ENCODE data around the gene TAGLN2.

Gene TAGLN2

GRCh38 chr1:159921251-159921650 lies 4.1 kb downstream of the TAGLN2 start:
- H3K4me3 ChIP-seq (ENCODE audit: low read length): no peak overlapping the region
- TF ChIP-seq CTCF (conservative IDR thresholded peaks at IDR 0.05; ENCODE audit: low read length): no peak
- DNase-seq (ENCODE audit: low read depth): no peak

GRCh38 chr1:159920651-159921050 lies 4.7 kb downstream of the TAGLN2 start:
- no peak for TF ChIP-seq CTCF (conservative IDR thresholded peaks at IDR 0.05; ENCODE audit: low read length)
- H3K4me3 ChIP-seq (ENCODE audit: low read length): no peak overlapping the region
- no peak for DNase-seq (ENCODE audit: low read depth)

GRCh38 chr1:159920202-159920601 lies 5.1 kb downstream of the TAGLN2 start:
- TF ChIP-seq CTCF (conservative IDR thresholded peaks at IDR 0.05; ENCODE audit: low read length): no peak
- no peak overlapping the region for H3K4me3 ChIP-seq (ENCODE audit: low read length)
- no peak for DNase-seq (ENCODE audit: low read depth)

GRCh38 chr1:159919236-159919865 lies 6.0 kb downstream of the TAGLN2 start:
- no peak for TF ChIP-seq CTCF (conservative IDR thresholded peaks at IDR 0.05; ENCODE audit: low read length)
- DNase-seq (ENCODE audit: low read depth): no peak
- H3K4me3 ChIP-seq (ENCODE audit: low read length): no peak overlapping the region

- peak; percentile 59 for DNase-seq (ENCODE audit: low read depth)
- H3K4me3 ChIP-seq (ENCODE audit: low read length): no peak overlapping the region
- no peak for TF ChIP-seq CTCF (conservative IDR thresholded peaks at IDR 0.05; ENCODE audit: low read length)
These were observed 6.7 kb downstream of the TAGLN2 start for GRCh38 chr1:159918352-159919200.

GRCh38 chr1:159917533-159918351 lies 7.6 kb downstream of the TAGLN2 start:
- no peak for DNase-seq (ENCODE audit: low read depth)
- TF ChIP-seq CTCF (conservative IDR thresholded peaks at IDR 0.05; ENCODE audit: low read length): no peak
- no peak overlapping the region for H3K4me3 ChIP-seq (ENCODE audit: low read length)
